Ramos (cell line): ENCODE measurements around the gene C2orf72.

Source experiments
- in situ Hi-C: fragments of 300-500 bp; cut with MboI; formaldehyde crosslinking; loops from one replicate; pipeline ENCODE4 v1.14.3; 2022; ENCODE audit warnings: low sequenced_read_pairs; ENCODE audit not compliant: unreplicated experiment

C2orf72 gene

GRCh38 chr2:231039821-231040364 is 2.6 kb downstream of the C2orf72 start:
- in situ Hi-C loops, result no loop called here

GRCh38 chr2:231041061-231041689 is 3.9 kb downstream of the C2orf72 start:
- in situ Hi-C loops, result no loop called here

GRCh38 chr2:231043796-231044195 is 6.5 kb downstream of the C2orf72 start:
- in situ Hi-C loops, result no loop called here

GRCh38 chr2:231046916-231047273 is 9.6 kb downstream of the C2orf72 start:
- in situ Hi-C loops, result no loop called here

- in situ Hi-C loops, result no loop called here
These were observed 10.1 kb downstream of the C2orf72 start for GRCh38 chr2:231047274-231047922.

- in situ Hi-C loops, result no loop called here
These were observed 10.9 kb downstream of the C2orf72 start for GRCh38 chr2:231047923-231048915.

GRCh38 chr2:231049286-231050017 is 12.1 kb downstream of the C2orf72 start:
- in situ Hi-C loops, result no loop called here

- in situ Hi-C loops, result no loop called here
These were observed 12.9 kb downstream of the C2orf72 start for GRCh38 chr2:231050018-231050901.

- in situ Hi-C loops, result no loop called here
These were observed 13.8 kb downstream of the C2orf72 start for GRCh38 chr2:231051116-231051515.

- in situ Hi-C loops, result no loop called here
These were observed 15.4 kb downstream of the C2orf72 start for GRCh38 chr2:231052494-231053451.

GRCh38 chr2:231053846-231054245 is 16.5 kb downstream of the C2orf72 start:
- in situ Hi-C loops, result no loop called here

GRCh38 chr2:231056453-231057416 is 19.4 kb downstream of the C2orf72 start, which contains the start of gene PSMD1:
TSS of gene PSMD1 (plus strand) at chr2:231056867. CDS start at chr2:231057026, 159 bp downstream.
- in situ Hi-C loops, result no loop called here

GRCh38 chr2:231057590-231057989 is 20.3 kb downstream of the C2orf72 start:
- in situ Hi-C loops, result no loop called here

GRCh38 chr2:231058761-231059550 is 21.6 kb downstream of the C2orf72 start:
- in situ Hi-C loops, result no loop called here

GRCh38 chr2:231059756-231060155 is 22.4 kb downstream of the C2orf72 start:
- in situ Hi-C loops, result no loop called here

- in situ Hi-C loops, result no loop called here
These were observed 25.5 kb downstream of the C2orf72 start for GRCh38 chr2:231062776-231063175.
